ENCODE data around the gene PLXNA2. TPM values are rescaled to one million over a fixed set of nuclear protein-coding genes. Genes with fewer than 3 reads are reported as not detected.

Gene PLXNA2
- total RNA-seq, 1 donor from 2014 or later, result 38.3 TPM

DNA sequence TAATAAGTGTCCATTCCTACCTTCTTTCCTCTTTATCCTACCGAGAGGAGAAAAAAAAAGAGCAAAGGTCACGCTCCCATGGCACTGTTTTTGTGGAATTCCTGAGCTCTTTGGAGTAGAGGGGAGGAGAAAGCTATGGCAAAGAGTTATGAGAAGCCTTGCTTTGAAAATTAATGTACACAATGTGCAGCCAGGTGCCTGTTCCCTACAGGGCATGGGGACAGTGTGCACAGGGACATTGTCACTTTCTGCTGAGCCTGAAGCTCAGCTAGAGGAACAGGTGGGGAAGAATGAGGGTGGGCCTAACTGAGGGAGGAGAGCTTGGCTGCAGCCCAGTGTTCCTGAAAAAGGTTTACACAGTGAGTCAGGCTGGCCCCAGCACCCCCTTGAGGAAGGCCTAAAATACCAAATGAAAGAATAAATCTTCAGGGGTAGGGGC lies 66.1 kb downstream of the PLXNA2 start:
- H3K4me1 ChIP-seq, result peaks cover 18% of the 10 kb centered on the region
- DNase-seq (ENCODE audit: extremely low spot score in 2 of 2), result no peak
- H3K27me3 ChIP-seq, result no peaks in the 10 kb centered on the region
- TF ChIP-seq, protein P1, sequence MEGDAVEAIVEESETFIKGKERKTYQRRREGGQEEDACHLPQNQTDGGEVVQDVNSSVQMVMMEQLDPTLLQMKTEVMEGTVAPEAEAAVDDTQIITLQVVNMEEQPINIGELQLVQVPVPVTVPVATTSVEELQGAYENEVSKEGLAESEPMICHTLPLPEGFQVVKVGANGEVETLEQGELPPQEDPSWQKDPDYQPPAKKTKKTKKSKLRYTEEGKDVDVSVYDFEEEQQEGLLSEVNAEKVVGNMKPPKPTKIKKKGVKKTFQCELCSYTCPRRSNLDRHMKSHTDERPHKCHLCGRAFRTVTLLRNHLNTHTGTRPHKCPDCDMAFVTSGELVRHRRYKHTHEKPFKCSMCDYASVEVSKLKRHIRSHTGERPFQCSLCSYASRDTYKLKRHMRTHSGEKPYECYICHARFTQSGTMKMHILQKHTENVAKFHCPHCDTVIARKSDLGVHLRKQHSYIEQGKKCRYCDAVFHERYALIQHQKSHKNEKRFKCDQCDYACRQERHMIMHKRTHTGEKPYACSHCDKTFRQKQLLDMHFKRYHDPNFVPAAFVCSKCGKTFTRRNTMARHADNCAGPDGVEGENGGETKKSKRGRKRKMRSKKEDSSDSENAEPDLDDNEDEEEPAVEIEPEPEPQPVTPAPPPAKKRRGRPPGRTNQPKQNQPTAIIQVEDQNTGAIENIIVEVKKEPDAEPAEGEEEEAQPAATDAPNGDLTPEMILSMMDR (IDR thresholded peaks at IDR 0.05), result no peak
- no peak for TF ChIP-seq POLR2A (IDR thresholded peaks at IDR 0.05)
- no peak for TF ChIP-seq POLR2AphosphoS5 (IDR thresholded peaks at IDR 0.05; ENCODE audit: insufficient read depth in 1 of 2, low read depth in 1 of 2)
- no peak overlapping the region for H3K4me3 ChIP-seq
- no peak overlapping the region for H3K27ac ChIP-seq
- intact Hi-C loops (cut with DNase I), result no loop called here
- no peaks in the 10 kb centered on the region for H3K36me3 ChIP-seq
- H3K9me3 ChIP-seq, result no peaks in the 10 kb centered on the region

DNA sequence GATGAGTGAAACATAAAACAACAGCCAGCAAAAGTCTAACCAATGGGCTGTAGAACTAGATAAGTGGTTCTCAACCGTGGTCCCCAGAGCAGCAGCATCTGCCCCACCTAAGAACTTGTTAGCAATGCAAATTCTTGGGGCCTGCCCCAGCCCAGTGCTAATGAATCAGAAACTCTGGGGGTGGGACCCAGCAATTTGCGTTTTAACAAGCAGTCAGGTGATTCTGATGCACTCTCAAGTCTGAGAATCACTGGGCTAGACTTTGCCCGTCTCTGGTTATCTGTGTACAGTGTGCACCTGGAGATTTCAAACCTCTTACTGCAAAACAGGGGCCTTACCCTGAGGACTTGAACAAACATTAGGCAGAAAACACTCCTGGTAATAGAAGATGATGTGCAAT lies 66.5 kb downstream of the PLXNA2 start:
- Histone ChIP-seq H3K4me1 (peaks cover 13% of the 10 kb centered on the region), H3K27me3 (no peaks in the 10 kb centered on the region), H3K27ac (no peak overlapping the region), H3K36me3 (no peaks in the 10 kb centered on the region), H3K4me3 (no peak overlapping the region), H3K9me3 (no peaks in the 10 kb centered on the region)
- intact Hi-C loops (cut with DNase I), result no loop called here
- DNase-seq (ENCODE audit: extremely low spot score in 2 of 2), result no peak
- TF ChIP-seq POLR2AphosphoS5 (IDR thresholded peaks at IDR 0.05; ENCODE audit: insufficient read depth in 1 of 2, low read depth in 1 of 2) (no peak), POLR2A (IDR thresholded peaks at IDR 0.05) (no peak)
- TF ChIP-seq, protein P1 (IDR thresholded peaks at IDR 0.05), result no peak

DNA sequence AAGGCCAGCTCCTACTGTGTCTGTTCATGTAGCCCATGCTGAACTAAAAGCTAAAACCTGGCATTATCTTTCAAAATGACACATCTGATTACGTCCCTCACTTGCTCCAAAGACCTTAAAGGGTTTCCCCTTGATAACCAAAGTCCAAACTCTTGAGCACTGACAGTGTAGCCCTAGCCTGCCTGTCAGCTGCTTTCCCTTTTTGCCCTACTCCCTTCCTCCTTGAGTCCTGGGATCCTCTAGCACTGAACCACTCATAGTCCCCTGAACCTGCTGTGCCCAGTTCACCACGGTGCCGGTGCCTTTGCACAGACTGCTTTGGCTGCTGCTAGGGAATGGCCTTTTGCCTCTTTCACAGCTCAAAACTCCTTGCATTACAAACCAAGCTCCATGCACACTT lies 67.5 kb downstream of the PLXNA2 start:
- TF ChIP-seq, protein P1 (IDR thresholded peaks at IDR 0.05), result no peak
- TF ChIP-seq POLR2A (IDR thresholded peaks at IDR 0.05), result no peak
- no peak for TF ChIP-seq POLR2AphosphoS5 (IDR thresholded peaks at IDR 0.05; ENCODE audit: insufficient read depth in 1 of 2, low read depth in 1 of 2)
- intact Hi-C loops (cut with DNase I), result no loop called here

DNA sequence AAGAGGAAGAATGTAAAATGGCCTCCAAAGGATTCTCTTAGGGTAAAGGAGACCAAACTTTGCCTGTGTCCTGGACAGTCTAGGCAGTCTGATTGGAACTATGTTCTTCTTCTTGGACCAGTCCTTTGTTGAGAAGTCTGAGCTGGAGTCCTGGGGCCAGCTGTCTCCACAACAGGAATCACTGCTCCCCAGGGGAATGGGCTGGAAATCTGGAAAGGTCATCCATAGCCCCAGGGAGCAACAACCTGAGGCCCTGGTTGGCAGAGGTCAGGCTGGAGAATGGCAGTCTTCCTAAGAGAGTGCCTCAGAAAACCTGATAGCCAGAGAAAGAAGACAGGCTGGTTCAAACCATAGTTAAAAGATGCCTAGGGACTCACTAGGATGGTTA lies 68.7 kb downstream of the PLXNA2 start:
- no peak for DNase-seq (ENCODE audit: extremely low spot score in 2 of 2)
- H3K27ac ChIP-seq, result no peak overlapping the region
- no peak overlapping the region for H3K4me3 ChIP-seq
- TF ChIP-seq, protein P1 (IDR thresholded peaks at IDR 0.05), result no peak
- no peak for TF ChIP-seq POLR2AphosphoS5 (IDR thresholded peaks at IDR 0.05; ENCODE audit: insufficient read depth in 1 of 2, low read depth in 1 of 2)
- no peak for TF ChIP-seq POLR2A (IDR thresholded peaks at IDR 0.05)
- H3K36me3 ChIP-seq, result no peaks in the 10 kb centered on the region
- intact Hi-C loops (cut with DNase I), result no loop called here
- H3K9me3 ChIP-seq, result no peaks in the 10 kb centered on the region
- H3K27me3 ChIP-seq, result no peaks in the 10 kb centered on the region
- peaks cover 6% of the 10 kb centered on the region for H3K4me1 ChIP-seq

More for the DNA sequence above, 67.5 kb downstream of the PLXNA2 start:
- no peak for DNase-seq (ENCODE audit: extremely low spot score in 2 of 2)
- Histone ChIP-seq H3K4me3 (no peak overlapping the region), H3K9me3 (no peaks in the 10 kb centered on the region), H3K27ac (no peak overlapping the region), H3K36me3 (no peaks in the 10 kb centered on the region), H3K27me3 (no peaks in the 10 kb centered on the region), H3K4me1 (peaks cover 6% of the 10 kb centered on the region)

GRCh38 chr1:208174731-208175507 lies 69.3 kb downstream of the PLXNA2 start:
- Histone ChIP-seq H3K4me1 (peaks cover 6% of the 10 kb centered on the region), H3K36me3 (no peaks in the 10 kb centered on the region), H3K27ac (no peak overlapping the region), H3K9me3 (no peaks in the 10 kb centered on the region), H3K27me3 (no peaks in the 10 kb centered on the region), H3K4me3 (no peak overlapping the region)
- intact Hi-C loops (cut with DNase I), result no loop called here
- DNase-seq (ENCODE audit: extremely low spot score in 2 of 2), result no peak
- TF ChIP-seq POLR2AphosphoS5 (IDR thresholded peaks at IDR 0.05; ENCODE audit: insufficient read depth in 1 of 2, low read depth in 1 of 2) (no peak), POLR2A (IDR thresholded peaks at IDR 0.05) (no peak)
- TF ChIP-seq, protein P1 (IDR thresholded peaks at IDR 0.05), result no peak

Measured in vagina (tissue), 2 donors.